Right kidney (tissue), 1 donor: ENCODE data around the gene TBCD.
A peak's percentile ranks its signal among the peaks of the same experiment; 100 is the strongest.

Experiments used
- DNase-seq: peaks from one replicate; pipeline ENCODE4 v3.0.0-alpha.2; 2016

The TBCD gene

DNA sequence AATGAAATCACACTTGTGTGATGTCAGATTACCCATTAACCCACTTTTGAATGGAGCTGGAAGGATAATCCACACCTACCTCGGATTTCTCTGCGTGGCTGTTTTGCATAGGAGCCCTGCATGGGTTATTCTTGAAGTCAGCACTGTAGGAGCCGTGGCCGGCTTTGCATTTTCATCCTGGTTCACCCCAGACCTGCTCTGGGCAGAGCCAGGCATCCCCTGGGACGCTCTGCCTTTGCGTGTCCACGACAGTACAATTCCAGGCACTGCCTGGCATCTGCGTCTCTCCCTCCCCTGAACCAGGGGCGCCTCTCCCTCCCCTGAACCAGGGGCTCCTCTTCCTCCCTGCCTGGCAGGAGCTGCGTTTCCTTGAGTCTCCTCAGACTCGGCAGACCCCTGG is 117.7 kb downstream of the TBCD start:
- no peak for DNase-seq

DNA sequence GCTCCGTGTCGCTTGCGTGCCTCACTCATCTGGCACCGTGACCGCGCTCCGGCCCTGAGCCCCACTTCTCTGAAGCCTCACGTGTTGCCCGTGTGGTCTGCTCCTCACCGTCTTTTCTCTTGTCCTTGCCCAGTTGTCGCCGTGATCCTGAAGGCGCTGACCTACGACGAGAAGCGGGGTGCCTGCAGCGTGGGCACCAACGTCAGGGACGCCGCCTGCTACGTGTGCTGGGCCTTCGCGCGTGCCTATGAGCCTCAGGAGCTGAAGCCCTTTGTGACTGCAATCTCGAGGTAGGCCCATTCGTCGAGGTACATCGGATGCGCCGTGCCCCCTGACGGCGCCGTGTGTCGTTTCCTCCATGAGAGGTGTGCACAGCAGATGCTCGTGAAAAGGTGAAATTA is 118.2 kb downstream of the TBCD start:
- DNase-seq, result no peak

DNA sequence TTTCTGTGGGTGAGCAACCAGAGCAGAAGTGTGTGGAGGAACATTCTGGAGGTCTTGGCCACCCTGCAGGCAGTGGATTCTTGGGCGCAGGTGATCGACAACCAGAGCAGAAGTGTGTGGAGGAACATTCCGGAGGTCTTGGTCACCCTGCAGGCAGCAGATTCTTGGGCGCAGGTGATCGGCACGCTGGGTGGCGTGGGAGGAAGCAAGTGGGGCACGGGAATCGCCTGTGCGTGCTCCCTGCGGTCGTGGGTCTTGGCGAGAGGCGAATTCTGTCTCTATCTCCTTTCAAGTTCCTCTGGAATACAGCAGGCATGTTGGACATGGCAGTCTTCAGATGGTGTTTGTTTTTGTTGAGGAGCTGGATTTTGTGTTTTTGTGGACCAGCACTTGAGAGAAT is 118.7 kb downstream of the TBCD start:
- DNase-seq, result no peak

DNA sequence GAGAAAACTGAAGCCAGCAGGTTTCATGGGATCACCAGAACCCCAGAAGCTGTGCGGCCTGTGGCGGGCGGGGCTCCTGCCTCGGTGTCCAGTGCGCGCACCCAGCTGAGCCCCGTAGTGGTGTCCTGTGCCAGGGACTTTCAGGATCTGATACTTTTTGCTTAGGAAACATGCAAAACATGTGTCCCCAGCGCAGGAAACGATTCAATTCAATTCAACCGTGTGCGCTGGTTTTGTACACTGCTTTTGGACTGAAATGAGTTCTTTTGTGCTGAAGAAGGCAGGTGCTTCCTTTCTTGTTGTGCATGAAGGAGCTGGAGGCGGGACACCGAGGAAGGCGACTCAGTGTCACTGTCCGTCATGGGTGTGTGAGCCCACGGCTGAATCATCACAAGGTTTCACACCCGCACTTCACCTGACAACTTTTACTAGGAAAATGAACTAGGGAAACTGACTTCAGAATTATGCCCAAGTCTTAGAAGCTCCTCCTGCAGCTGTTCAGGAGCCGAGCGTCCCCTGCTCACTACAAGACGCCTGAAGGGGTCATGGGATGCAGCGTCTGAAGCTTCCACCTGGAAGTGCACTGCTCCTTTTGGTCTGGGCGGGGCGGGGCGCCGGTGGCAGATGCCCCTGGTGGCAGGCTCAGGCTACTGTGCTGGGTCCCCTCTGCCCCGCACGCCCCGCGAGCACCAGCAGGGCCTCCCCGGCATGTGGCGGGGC is 119.4 kb downstream of the TBCD start:
- DNase-seq, result no peak

DNA sequence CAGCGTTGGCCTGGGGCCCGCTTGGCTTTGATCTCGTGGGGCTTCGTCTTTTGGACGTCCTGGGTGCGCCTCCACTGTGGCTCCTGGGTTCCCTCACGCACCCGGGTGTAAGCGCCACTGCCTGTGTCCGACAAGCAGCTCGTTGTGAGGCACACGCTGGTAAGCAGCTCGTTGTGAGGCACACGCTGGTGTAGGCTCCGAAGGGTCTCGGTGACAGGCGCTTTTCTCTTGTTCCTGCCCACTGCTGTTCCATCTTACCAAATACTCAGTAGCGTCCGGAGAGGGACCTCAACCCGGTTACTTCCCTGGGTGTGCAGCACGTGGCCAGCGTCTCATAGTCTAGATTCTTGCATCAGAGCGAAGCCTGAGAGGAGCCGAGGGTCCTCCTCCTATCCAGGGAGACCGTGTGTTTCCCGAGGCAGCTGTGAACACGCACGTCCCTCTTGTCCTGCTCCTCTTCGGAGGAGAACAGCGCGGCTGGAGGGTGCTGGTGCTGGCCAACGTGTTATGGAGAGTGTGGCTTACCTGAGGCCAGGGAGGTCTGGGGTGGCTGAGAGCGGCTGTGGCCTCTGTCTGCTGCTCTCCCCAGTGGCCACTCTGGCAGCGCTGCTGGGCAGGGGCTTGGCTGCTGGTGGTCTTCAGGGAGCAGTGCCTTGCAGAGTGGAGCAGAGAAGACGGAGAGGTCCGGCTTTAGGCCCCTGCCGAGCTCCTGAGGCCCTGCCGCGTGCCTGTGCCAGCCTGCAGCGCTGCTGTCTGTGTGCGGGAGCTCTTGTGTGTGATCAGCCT is 120.1 kb downstream of the TBCD start:
- DNase-seq, result no peak

DNA sequence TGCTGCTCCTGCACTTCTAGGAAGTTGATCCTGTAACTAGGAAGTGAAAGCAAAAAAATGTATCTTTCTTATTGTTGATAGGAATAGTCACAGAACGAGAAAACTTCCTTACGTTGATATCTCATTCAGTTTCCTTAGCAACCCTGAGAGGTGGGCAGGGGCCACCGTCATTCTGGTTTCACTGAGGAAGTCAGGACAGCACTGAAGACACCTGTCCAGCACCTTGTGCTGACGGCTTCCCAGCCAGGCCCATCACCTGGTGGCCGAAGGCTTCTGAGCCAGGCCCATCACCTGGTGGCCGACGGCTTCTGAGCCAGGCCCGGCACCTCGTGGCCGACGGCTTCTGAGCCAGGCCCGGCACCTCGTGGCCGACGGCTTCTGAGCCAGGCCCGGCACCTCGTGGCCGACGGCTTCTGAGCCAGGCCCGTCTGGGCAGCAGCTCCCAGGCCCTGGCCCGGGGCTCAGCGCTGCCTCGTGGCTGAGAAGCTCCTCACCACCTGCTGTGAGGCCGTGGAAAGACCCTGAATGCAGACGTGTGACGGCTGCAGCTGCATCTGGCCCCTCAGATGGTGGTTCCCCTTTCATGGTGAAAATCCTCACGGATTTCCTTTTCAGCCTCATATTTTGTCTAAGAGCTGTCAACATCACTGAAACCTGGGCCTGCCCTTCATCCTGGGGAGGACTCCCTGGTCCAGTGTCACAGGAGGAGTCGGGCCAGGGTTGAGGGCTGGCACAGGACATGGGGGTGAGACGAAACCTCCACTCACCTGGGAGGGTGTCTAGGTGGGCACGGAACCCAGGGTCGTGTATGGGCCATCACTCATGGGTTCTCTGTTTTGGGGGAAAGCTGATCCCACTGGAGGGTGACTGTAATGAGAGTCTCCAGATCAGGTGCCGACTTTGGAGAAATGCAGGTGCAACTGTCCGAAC is 121.0 kb downstream of the TBCD start:
- DNase-seq, result no peak

DNA sequence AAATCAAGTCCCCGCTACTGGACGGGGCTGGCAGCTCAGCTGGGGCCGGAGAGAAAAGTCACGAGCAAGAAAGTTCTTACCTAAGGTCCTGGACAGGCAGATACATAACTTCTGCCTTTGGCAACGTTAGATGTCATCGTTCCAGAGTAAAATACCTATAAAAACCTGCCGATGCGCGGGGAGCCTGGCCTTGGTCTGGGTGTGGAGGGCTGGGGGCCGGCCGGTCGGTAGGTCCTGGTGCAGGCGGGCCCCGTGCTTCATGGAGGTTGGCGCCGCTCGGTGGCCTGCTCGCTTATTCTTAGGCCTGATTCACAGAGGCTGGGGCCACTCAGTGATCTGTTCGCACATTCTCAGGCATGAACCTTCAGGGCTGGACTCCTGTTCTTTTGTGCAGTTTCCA is 121.7 kb downstream of the TBCD start:
- no peak for DNase-seq

DNA sequence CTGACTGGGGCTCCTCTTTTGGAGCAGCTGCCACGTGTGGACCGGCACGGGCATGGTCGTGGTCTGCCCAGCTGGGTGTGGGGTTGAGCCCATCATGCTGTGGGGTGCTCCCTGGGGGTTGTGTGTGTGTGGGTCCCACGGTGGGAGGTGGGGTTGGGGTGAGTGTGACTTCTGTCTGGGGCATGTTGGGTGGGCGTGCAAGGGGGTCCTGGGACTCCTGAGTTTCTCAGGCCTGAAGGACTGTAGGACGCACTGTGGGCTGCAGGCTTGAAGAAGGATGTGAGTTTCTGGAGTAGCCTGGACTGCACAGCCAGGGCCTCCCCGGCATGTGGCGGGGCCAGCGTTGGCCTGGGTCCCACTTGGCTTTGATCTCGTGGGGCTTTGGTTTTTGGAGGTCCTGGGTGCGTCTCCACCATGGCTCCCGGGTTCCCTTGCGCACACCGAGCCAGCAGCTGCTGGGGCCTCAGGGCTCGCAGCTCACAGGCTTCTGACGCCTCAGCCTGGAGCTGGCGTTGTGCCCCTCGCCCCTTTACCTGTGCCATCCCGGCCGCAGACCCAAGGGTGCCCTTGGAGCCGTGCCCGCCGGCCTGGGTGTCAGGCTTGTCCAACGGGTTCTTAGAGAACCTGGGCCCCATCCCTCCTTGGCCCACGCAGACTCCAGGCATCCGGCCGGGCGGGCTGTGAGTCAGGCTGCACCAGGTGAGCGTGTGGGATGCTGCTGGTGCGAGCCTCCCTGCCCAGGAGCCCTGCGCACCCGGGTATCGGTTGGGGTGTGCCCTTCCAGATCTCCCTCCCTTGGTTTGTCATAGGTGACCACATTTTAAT is 122.4 kb downstream of the TBCD start:
- DNase-seq, result no peak

DNA sequence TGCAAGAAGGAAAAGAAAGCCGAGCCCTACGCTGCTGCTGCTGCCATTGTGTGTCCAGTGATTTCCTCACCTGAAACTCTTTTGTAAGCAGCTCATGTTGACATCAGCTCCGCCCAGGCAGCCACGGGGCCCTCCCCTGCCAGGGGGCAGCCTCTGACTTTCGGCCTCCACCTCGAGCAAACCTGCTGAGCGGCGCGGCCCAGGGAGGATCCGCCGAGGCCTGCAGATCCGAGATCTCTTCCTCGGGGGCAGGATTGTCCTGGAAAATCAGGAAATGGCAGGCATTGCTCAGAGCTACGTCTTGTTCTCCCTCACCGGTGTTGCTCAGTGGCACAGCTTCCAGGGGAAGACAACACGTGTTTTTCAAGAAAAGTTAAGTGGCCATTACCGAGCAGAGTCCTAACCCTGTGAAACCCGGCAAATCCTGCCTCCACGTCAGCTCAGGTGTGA is 123.6 kb downstream of the TBCD start:
- DNase-seq, result peak; percentile 48

DNA sequence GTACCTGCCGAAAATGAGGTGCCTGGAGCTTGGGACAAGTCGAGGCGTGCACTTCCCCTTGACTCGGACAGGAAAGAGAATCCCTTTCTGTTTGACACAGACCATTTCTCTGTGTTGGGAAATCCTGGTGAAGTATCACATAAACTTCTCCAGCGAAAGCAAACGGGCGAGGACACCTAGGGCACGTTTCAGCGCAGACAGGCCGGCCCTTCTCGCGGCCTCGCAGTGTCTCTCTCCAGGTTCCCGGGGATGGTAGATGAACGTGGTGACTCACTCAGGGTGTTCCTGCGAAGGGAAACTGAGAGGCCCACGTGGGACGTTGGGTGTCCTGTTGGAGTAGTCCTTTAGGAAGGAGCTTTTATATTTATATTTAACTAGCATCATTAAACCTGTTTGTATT is 124.3 kb downstream of the TBCD start:
- DNase-seq, result no peak

DNA sequence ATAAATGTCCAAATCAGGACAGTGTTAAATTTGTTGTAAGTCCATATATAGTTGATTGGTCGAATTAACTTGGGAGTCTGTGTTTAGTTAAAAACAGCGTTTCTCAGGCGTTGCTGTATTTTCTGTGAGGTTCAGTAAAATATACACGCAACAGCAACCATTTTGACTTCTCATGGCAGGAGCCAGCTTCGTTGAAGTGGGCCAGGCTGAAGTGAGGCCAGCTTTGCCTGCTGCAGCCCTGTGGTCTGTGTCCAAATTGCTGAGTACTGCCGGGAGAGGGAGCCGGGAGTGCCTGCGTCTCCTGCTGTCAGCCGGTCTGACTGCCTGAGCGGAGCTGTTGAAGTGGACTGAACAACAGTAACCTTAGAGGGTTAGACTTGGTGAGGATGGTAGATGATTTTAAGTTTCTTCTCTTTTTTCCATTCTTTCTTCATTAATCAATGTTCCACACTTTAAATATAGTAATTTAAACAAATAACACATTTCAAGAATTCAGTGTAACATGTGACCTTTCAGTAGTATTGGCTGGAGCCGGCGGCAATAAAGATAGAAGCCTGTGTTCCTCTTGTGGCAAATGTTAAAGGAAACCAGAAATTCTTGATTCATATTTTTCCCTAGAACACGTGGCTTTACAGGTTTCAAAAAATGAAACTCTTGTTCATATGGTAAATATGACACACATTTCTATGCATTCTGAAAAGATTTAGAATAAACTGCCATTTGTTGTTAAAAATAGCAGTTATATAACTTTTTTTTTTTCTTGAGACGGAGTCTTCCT is 124.9 kb downstream of the TBCD start:
- DNase-seq, result peak; percentile 56

DNA sequence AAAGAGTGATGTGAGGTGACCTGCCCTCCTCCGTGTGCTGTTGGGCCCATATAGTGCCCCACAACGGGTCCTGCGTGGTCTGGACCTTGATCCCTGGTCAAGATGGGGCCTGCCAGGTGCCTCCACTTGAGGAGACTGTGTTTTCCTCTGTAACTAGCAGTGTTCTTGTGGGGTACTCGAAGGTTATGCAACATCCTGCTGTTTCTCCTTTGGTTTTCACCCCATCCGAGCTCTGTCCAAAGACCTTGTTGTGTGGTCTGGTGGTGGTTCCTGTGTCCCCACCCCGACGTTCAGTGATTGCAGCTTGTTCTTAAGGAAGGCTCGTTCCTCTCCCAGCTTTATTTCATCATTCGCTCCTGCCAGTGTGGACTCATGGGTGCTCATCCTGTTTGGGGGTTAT is 126.7 kb downstream of the TBCD start:
- DNase-seq, result no peak

DNA sequence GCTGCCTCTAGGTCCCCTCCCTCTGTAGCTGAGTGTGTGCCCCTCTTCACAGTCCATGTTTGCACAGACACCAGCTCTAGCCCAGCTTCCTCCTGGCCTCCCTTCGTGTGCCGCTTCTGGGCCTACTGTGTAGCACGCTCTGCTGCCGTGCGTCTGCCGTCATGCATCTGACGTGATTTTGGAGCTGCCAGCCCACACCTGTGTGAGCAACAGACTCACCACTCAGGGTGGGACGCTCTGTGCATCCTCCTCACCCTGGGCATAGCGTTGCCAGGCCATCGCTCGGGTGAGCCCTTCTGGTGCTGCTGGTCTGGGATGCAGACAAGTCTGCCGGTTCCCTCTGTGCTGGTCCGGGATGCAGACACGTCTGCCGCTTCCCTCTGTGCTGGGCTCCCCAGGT is 127.4 kb downstream of the TBCD start:
- DNase-seq, result no peak

DNA sequence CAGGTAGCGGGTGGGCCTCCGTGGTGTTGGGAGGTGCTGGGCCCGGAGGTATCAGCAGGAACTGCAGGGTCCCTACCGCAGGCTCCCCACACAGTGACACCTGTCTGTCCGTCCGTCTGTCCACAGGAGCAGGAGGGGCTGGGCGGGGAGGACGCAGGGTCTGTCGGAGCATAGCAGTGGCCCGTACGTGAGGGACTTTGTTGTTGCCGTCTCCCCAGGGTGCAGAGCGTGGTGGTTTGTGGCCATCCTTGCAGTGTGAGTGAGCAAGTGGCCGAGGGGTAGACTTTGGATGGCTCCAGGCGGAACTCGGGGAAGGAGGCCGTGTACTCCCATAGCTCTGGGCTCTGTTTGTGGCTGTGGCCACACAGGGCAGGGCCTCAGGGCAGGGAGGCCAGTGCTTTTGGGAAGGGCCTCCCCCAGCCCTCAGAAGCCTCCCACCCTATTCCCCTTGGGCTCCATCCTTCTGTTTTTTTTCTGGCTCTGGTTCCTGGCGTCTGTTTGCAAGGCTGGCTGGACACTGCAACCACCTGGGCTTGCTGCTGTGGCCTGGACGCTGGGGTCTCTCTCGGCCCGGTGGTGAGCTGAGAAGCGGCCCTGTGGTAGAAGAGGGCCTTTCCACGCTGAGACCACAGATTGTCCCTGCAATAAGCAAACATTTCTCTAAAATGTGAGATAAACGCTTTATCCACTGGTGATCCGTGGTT is 128.9 kb downstream of the TBCD start:
- no peak for DNase-seq

DNA sequence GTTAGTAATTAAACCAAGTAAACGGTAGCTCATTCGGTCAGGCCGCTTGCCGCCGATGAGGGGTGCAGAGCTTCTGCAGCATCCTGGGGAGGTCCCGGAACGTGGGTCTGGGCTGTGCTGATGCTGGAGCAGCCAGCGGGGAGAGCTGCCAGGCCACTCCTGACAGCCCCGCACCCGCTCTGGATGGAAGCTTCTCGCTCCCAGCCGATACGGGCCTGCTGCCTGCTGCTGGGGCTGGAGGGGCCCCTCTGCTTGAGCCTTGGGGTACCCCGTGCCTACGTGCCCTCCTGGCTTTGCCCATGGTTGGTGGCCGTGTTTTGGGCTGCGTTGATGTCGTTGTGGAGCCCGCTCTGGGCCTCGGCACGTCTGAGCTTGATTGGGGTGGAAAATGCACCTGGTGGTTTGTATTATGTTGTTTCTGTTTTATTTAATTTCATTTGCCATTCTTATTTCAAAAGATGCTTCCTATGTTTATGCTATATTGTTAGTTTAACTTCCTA is 129.5 kb downstream of the TBCD start:
- no peak for DNase-seq

DNA sequence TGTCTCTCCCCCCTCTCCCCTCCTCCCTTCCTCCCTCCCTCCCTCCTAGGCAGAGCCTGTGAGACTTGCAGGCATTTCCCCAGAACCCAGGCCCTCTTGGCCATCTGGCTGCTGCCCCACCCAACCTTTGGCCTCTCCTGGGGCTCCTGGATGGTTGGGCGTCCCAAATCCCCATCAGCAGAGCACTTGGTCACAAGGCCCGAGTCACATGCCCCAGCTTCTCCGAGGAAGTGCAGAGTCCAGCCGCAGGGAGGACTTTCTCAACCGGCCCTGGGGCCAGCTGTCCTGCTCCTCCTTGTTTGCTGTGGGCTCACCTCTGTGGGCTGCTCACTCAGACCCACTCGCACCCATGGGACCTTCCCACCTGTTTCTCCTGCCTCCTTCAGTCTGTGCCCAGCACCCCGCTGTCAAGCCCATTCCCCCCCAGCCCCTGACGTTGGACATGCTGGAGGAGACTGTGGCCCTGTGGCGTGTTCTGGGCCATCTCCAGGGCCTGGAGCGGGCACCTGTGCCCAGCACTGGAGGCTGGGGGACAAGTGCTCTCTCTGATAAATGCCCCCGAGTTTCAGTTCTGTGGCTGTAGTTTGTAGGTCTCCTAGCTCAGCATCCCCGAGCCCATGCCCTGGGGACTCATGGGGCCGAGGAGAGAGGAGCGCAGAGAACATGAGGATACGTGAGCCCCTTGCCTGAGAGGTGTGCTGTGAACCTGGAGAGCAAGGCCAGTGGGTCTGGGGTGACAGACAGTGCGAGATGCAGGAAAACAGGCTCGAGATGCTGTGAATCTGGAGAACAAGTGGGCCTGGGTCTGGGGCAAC is 130.2 kb downstream of the TBCD start:
- no peak for DNase-seq

DNA sequence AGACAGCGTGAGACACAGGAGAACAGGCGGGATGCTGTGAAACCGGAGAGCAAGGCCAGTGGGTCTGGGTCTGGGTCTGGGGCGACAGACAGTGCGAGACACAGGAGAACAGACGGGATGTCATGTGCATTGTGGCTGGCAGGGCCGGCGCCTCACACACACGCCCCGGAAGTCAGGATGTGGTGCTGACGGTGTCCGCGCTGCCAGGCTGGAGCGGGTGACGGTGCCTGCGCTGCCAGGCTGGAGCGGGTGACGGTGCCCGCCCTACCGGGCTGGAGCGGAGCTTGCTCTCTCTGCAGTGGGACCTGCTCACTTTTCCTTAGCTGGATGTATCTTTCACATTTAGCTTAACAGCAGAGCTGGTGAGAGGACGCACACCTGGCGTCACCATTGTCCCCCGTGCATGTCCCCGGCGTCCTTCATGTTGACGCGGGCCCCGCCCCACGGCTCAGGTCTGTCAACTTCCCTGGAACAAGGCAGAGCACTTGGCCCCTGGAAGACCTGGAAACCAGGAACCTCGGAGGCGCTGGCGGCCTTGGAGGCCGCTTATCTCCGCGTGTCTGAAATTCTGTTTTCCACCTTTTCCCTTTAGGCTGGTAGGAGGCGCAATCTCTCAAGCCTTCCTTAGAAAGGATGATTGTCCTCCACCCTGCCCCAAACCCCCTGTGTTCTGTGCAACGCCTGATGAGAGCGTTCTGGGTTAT is 131.0 kb downstream of the TBCD start:
- no peak for DNase-seq

DNA sequence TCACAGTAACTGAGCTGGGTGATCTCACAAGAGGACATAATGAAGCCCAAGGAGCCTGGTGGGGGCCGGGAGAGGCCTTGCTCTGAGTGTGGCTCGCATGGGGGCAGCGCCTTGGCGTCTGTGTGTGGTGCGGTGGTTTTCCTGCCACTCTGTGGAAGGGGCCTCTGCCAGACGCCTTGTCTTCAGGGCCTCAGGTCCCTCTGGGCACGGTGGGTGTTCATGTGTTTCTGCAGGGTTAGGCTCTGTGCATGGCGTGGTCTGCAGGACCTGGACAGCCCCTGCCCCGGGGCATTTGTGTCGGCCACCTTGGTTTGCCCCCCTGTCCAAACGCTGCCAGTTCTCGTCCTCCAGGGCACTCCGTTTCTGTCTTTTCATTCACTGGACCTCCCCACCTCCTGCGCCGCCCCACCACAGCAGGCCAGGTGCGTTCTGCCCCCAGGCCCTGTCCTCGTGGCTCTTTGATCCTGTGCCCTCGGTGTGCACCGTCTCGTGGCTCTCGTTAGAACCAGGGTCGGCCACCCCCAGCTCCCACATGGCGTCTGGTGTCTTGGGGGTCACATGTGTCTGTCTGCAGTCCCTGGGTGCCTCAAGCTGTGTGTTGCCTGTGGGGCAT is 131.7 kb downstream of the TBCD start:
- no peak for DNase-seq
